Right atrium auricular region (tissue), 2 donors: Measurements from ENCODE around the gene URGCP. TPM values are rescaled to one million over a fixed set of nuclear protein-coding genes. Genes with fewer than 3 reads are reported as not detected.

Source experiments
- DNase-seq: peaks from one replicate; pipeline ENCODE4 v3.0.0-alpha.2; 2019; ENCODE audit warnings: low spot score
- H3K27ac ChIP-seq, 2 donors: fragments of 200-600 bp; sonication (generic); 1 replicate in 1 of 2; 2 replicates in 1 of 2; pipeline ENCODE4 v1.5.1; 2016 to 2019
- H3K27me3 ChIP-seq, 2 donors: fragments of 200-600 bp; sonication (generic); one replicate each; pipeline versions ENCODE4 v1.5.1 to v1.6.0; 2017 to 2019
- H3K36me3 ChIP-seq: fragments of 200-600 bp; sonication (generic); one replicate; pipeline ENCODE4 v1.5.1; 2016
- H3K4me1 ChIP-seq, 2 donors: fragments of 200-600 bp; sonication (generic); one replicate each; pipeline versions ENCODE4 v1.5.1 to v1.6.0; 2017 to 2019
- H3K4me3 ChIP-seq, 2 donors: fragments of 200-600 bp; sonication (generic); 1 replicate in 1 of 2; 2 replicates in 1 of 2; pipeline ENCODE4 v1.5.1; 2017 to 2019; ENCODE audit warnings: mild to moderate bottlenecking in 1 of 2, moderate library complexity in 1 of 2
- H3K9me3 ChIP-seq, 2 donors: fragments of 200-600 bp; sonication (generic); one replicate each; pipeline ENCODE4 v1.5.1; 2019
- CTCF ChIP-seq, 2 donors: fragments of 200-600 bp; sonication (generic); IDR thresholded peaks; one replicate each; pipeline ENCODE4 v1.5.1; 2019; ENCODE audit warnings: antibody characterized with exemption in 2 of 2
- total RNA-seq, 2 donors: library from RNA; depleted of rRNA; stranded (reverse); fragments of >200 nt; gene quantifications; one replicate each; pipeline ENCODE4 v1.1.0, GENCODE V29; 2016

URGCP gene
- total RNA-seq, 2 donors from 2014 or later: 26.4 to 30.9 TPM

- TF ChIP-seq CTCF (IDR thresholded peaks at IDR 0.05): no peak
Observed at GRCh38 chr7:43850348-43851116, 55.9 kb downstream of the URGCP start.

GRCh38 chr7:43849047-43849446 lies 57.3 kb downstream of the URGCP start:
- no peaks in the 10 kb centered on the region for H3K36me3 ChIP-seq
- no peaks in the 10 kb centered on the region for H3K27me3 ChIP-seq
- no peak for DNase-seq
- no peaks in the 10 kb centered on the region for H3K9me3 ChIP-seq
- H3K4me3 ChIP-seq: no peak overlapping the region
- TF ChIP-seq CTCF (IDR thresholded peaks at IDR 0.05): no peak
- H3K27ac ChIP-seq: no peak overlapping the region
- H3K4me1 ChIP-seq: no peaks in the 10 kb centered on the region

More at GRCh38 chr7:43850348-43851116, 55.9 kb downstream of the URGCP start:
- no peak overlapping the region for H3K27ac ChIP-seq
- no peaks in the 10 kb centered on the region for H3K4me1 ChIP-seq
- no peaks in the 10 kb centered on the region for H3K27me3 ChIP-seq
- H3K36me3 ChIP-seq: no peaks in the 10 kb centered on the region
- DNase-seq: no peak
- H3K4me3 ChIP-seq: no peak overlapping the region
- H3K9me3 ChIP-seq: no peaks in the 10 kb centered on the region

GRCh38 chr7:43847496-43847895 lies 58.9 kb downstream of the URGCP start:
- TF ChIP-seq CTCF (IDR thresholded peaks at IDR 0.05): no peak
- Histone ChIP-seq H3K36me3 (no peaks in the 10 kb centered on the region), H3K9me3 (no peaks in the 10 kb centered on the region), H3K27ac (no peak overlapping the region), H3K4me1 (no peaks in the 10 kb centered on the region), H3K4me3 (no peak overlapping the region), H3K27me3 (no peaks in the 10 kb centered on the region)
- DNase-seq: no peak

- Histone ChIP-seq H3K27ac (no peak overlapping the region), H3K27me3 (no peaks in the 10 kb centered on the region), H3K4me1 (no peaks in the 10 kb centered on the region), H3K9me3 (no peaks in the 10 kb centered on the region), H3K4me3 (no peak overlapping the region), H3K36me3 (no peaks in the 10 kb centered on the region)
- DNase-seq: no peak
- TF ChIP-seq CTCF (IDR thresholded peaks at IDR 0.05): no peak
Observed at GRCh38 chr7:43844662-43845061, 61.7 kb downstream of the URGCP start.

- Histone ChIP-seq H3K9me3 (no peaks in the 10 kb centered on the region), H3K36me3 (no peaks in the 10 kb centered on the region), H3K27me3 (no peaks in the 10 kb centered on the region), H3K4me3 (no peak overlapping the region), H3K27ac (no peak overlapping the region), H3K4me1 (no peaks in the 10 kb centered on the region)
- TF ChIP-seq CTCF (IDR thresholded peaks at IDR 0.05): no peak
- DNase-seq: no peak
Observed at GRCh38 chr7:43844257-43844656, 62.1 kb downstream of the URGCP start.

GRCh38 chr7:43843296-43843695 lies 63.1 kb downstream of the URGCP start:
- H3K27ac ChIP-seq: no peak overlapping the region
- H3K36me3 ChIP-seq: no peaks in the 10 kb centered on the region
- no peak overlapping the region for H3K4me3 ChIP-seq
- TF ChIP-seq CTCF (IDR thresholded peaks at IDR 0.05): no peak
- no peaks in the 10 kb centered on the region for H3K4me1 ChIP-seq
- no peak for DNase-seq
- no peaks in the 10 kb centered on the region for H3K9me3 ChIP-seq
- H3K27me3 ChIP-seq: no peaks in the 10 kb centered on the region
